BE2C (cell line): ENCODE measurements around the gene TAAR8.

Experiments used
- DNase-seq: peaks from one replicate; pipeline ENCODE4 v3.0.0-alpha.2; 2020
- H3K27me3 ChIP-seq: fragments of 250-450 bp; sonication (Bioruptor Pico); 2 replicates; pipeline ENCODE4 v1.5.1; 2020; ENCODE audit warnings: mild to moderate bottlenecking
- H3K36me3 ChIP-seq: fragments of 250-450 bp; sonication (Bioruptor Pico); 2 replicates; pipeline ENCODE4 v1.5.1; 2020; ENCODE audit warnings: mild to moderate bottlenecking
- H3K4me1 ChIP-seq: fragments of 250-450 bp; sonication (Bioruptor Pico); 2 replicates; pipeline ENCODE4 v1.5.1; 2020
- H3K4me3 ChIP-seq: 2 replicates; pipeline ENCODE4 v1.5.1; 2011; ENCODE audit warnings: low read depth, low read length
- H3K9me3 ChIP-seq: fragments of 250-450 bp; sonication (Bioruptor Pico); 2 replicates; pipeline ENCODE4 v1.5.1; 2020
- TF ChIP-seq, protein P1 (sequence below): IDR thresholded peaks from 2 replicates; pipeline ENCODE4 v1.5.1; 2012; ENCODE audit warnings: mild to moderate bottlenecking, low read depth, low read length

TAAR8 gene

DNA sequence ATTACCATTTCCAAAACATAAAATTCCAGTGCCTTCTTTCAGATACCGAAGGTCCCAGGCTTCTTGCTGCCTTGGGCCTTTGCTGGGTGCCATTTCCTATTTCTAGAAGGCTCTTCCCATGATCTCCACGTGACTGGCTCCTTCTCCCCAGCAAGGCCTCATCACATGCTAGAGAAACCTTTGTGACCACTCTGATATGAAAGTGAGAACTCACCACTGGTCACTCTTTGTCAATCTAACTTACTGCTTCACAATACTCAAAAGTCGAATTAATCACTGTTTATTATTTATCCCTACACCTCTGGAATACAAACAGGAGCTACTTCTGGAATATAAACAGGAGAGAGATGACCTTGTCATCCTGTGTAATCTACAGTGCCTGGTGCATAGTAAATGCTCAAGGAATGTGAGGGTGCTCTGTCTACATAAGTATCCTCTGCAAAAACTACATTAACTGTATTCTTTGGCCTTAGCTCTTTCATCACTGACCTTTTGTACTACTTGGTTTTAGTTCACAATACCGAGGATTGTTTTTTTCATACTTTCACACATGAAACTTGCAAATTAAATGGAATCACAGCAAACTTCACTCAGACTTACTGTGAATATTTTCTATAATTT, 41.2 kb upstream of the TAAR8 start:
- Histone ChIP-seq H3K4me3 (no peak overlapping the region), H3K27me3 (peaks cover 27% of the 10 kb centered on the region), H3K36me3 (no peaks in the 10 kb centered on the region), H3K4me1 (no peaks in the 10 kb centered on the region), H3K9me3 (no peaks in the 10 kb centered on the region)
- TF ChIP-seq, protein P1, sequence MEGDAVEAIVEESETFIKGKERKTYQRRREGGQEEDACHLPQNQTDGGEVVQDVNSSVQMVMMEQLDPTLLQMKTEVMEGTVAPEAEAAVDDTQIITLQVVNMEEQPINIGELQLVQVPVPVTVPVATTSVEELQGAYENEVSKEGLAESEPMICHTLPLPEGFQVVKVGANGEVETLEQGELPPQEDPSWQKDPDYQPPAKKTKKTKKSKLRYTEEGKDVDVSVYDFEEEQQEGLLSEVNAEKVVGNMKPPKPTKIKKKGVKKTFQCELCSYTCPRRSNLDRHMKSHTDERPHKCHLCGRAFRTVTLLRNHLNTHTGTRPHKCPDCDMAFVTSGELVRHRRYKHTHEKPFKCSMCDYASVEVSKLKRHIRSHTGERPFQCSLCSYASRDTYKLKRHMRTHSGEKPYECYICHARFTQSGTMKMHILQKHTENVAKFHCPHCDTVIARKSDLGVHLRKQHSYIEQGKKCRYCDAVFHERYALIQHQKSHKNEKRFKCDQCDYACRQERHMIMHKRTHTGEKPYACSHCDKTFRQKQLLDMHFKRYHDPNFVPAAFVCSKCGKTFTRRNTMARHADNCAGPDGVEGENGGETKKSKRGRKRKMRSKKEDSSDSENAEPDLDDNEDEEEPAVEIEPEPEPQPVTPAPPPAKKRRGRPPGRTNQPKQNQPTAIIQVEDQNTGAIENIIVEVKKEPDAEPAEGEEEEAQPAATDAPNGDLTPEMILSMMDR, result no peak
- no peak for DNase-seq

DNA sequence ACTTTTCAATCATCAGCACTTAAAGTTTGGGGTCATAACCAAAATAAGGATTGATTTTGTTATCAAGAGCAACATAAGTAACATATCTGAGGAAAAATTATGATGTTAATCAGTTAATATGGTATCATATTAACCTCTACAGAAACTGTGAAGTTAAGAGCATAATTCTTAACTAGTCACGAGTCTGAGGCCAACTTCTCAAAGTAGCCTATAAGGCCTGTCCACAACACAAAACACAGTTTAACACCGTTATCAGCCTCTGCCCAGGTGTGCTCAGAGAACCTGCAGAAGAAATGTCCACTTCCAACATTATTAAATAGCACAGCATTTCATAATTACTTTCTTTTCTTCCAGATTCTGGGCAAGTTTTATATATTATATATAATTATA, 40.6 kb upstream of the TAAR8 start:
- TF ChIP-seq, protein P1, result no peak
- no peak for DNase-seq
- H3K4me3 ChIP-seq, result no peak overlapping the region

DNA sequence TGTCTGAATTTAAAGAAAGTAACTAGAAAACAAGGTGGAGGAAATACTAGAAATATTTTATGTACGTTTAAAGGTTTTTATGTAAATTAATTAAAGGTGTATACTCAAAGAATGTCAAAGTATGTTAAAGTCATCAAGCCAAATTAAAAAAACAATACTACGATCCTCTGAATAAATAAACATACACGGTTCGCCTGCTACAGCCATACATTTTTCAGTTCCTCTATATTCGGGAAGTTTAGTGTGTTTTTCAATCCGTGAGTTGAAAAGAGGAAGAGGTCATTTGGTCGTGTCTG, 40.2 kb upstream of the TAAR8 start:
- TF ChIP-seq, protein P1, result no peak
- no peaks in the 10 kb centered on the region for H3K4me1 ChIP-seq
- peak overlapping the region; percentile 70 for H3K4me3 ChIP-seq
- H3K9me3 ChIP-seq, result no peaks in the 10 kb centered on the region
- H3K36me3 ChIP-seq, result no peaks in the 10 kb centered on the region
- H3K27me3 ChIP-seq, result peaks cover 31% of the 10 kb centered on the region
- DNase-seq, result no peak

More for the DNA sequence above, 40.6 kb upstream of the TAAR8 start:
- H3K4me1 ChIP-seq, result no peaks in the 10 kb centered on the region
- peaks cover 31% of the 10 kb centered on the region for H3K27me3 ChIP-seq
- H3K9me3 ChIP-seq, result no peaks in the 10 kb centered on the region
- no peaks in the 10 kb centered on the region for H3K36me3 ChIP-seq

DNA sequence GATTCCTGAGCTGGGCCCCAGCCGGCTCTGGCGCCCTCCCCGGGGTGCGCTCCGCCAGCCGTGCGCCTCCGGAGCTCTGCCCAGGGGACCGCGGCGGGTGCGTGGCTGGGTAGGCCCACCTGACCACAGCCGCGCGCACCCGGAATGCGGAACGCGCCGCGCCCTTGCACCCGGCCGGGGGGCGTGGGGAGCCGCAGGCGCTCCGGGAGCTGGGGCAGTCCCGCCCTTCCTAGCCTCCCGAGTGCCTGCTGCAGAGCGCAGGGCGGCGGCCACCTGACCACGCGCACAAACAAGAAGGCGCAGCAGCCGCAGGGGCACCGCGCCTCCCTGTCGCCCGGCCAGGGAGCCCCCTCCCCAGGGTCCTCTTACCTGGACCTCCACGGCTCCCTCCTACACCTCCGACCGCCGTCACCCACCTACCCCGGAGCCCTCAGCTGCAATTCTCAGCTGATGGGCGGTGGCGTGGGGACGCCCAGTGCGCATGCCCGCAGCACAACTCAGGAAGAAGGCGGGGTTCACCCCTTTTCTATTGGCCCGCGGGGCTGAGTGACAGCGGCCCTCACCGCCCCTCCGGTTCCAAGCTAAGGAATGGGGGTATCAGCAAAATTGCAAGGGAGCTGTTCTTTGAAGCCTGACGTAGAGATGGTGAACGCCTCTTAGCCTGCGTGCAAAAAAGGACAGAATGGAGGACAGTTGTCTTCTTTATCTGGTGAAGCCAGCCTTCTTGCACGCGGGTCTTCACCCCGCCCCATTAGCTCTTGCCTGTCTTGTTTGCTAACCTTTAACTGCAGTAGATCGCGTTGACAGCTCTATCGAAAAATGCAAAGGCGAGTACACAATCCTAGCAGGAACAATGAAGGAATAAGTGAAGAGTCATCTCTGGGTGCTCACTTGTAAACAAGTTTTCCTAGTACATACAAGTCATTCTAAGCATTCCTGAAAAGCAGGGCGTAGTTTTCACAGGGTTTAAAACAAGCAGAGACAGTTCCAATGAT, 39.5 kb upstream of the TAAR8 start, which contains the start of gene STX7:
TSS of gene STX7 (minus strand) at position 479 of the 995 bp plus-strand sequence. CDS start 9,586 bp downstream, outside the sequence.
- Histone ChIP-seq H3K27me3 (peaks cover 37% of the 10 kb centered on the region), H3K4me1 (no peaks in the 10 kb centered on the region), H3K9me3 (no peaks in the 10 kb centered on the region), H3K4me3 (peak within 1 kb of the TSS; percentile 70), H3K36me3 (no peaks in the 10 kb centered on the region)
- TF ChIP-seq, protein P1, result no peak
- peak; percentile 86 for DNase-seq

DNA sequence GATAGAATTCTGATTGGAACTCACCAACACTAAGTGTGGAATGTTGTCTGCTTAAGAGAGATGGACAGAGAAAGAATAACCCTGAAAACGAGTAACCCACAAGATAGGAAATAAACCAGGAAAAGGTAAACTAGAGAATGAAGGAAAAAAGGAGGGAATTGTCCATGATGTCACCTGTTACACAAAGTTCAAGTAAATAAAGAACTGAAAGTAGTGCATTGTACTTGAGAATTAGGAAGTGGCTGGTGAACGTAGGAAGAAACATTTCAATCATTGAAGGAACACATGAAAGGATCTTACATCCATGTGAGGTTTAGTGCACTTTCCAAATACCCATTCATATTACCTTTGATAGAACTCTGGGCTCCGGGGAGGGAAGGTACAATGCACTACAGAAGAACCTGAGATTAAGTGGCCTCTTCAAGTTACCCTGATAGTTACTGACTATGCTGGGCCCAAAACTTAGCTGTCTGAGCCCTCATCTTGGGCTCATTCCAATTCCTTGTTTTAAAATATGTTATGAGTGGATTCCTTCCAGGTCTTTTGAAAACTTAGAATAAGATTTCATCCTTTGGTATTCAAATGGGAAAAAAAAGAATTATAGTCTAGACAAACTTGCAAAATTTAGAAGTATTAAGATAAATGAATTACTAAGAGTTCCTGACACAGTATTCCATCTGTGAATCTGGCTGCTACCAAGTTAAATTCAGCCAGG, 38.5 kb upstream of the TAAR8 start:
- no peak for DNase-seq
- Histone ChIP-seq H3K27me3 (peaks cover 47% of the 10 kb centered on the region), H3K4me3 (no peak overlapping the region), H3K9me3 (no peaks in the 10 kb centered on the region), H3K4me1 (no peaks in the 10 kb centered on the region), H3K36me3 (no peaks in the 10 kb centered on the region)
- TF ChIP-seq, protein P1, result no peak
